ENCODE data around the gene NRF1.

The NRF1 gene

GRCh38 chr7:129772646-129773280 lies 161.2 kb downstream of the NRF1 start:
- DNase-seq, result no peak

GRCh38 chr7:129773328-129773731 lies 161.8 kb downstream of the NRF1 start:
- DNase-seq, result no peak

GRCh38 chr7:129773871-129774270 lies 162.4 kb downstream of the NRF1 start:
- no peak for DNase-seq

GRCh38 chr7:129774359-129774758 lies 162.8 kb downstream of the NRF1 start:
- no peak for DNase-seq

- no peak for DNase-seq
These were observed 163.6 kb downstream of the NRF1 start for GRCh38 chr7:129774871-129775694.

GRCh38 chr7:129775695-129776361 lies 164.3 kb downstream of the NRF1 start:
- DNase-seq, result no peak

- no peak for DNase-seq
These were observed 164.8 kb downstream of the NRF1 start for GRCh38 chr7:129776362-129776722.

GRCh38 chr7:129777195-129777844 lies 165.8 kb downstream of the NRF1 start:
- no peak for DNase-seq

- DNase-seq, result no peak
These were observed 166.7 kb downstream of the NRF1 start for GRCh38 chr7:129777993-129778769.

GRCh38 chr7:129778770-129779601 lies 167.5 kb downstream of the NRF1 start:
- peak; percentile 62 for DNase-seq

GRCh38 chr7:129779602-129780256 lies 168.2 kb downstream of the NRF1 start:
- peak; percentile 74 for DNase-seq

- DNase-seq, result peak; percentile 87
These were observed 168.9 kb downstream of the NRF1 start for GRCh38 chr7:129780257-129780973.

GRCh38 chr7:129780974-129781927 lies 169.7 kb downstream of the NRF1 start:
- peak; percentile 71 for DNase-seq

- DNase-seq, result peak; percentile 64
These were observed 170.7 kb downstream of the NRF1 start for GRCh38 chr7:129781928-129782817.

GRCh38 chr7:129782818-129783583 lies 171.5 kb downstream of the NRF1 start:
- DNase-seq, result peak; percentile 62

GRCh38 chr7:129783584-129783919 lies 172.0 kb downstream of the NRF1 start:
- no peak for DNase-seq

GRCh38 chr7:129784437-129784782 lies 172.9 kb downstream of the NRF1 start:
- DNase-seq, result no peak
